Body of pancreas (tissue), 4 donors: ENCODE data around the gene FOXO1. TPM values are rescaled to one million over a fixed set of nuclear protein-coding genes. Genes with fewer than 3 reads are reported as not detected.

ENCODE experiments used
- ATAC-seq: fragments of 150-250 bp; one replicate; pipeline ENCODE4 v1.9.1; 2016
- DNase-seq, 4 donors: peaks; one replicate each; pipeline ENCODE4 v3.0.0-alpha.2; 2019
- H3K27ac ChIP-seq, 4 donors: fragments of 200-600 bp; sonication (generic); 1 replicate in 3 of 4; 2 replicates in 1 of 4; pipeline versions ENCODE4 v1.5.1 to v1.6.1; 2016 to 2019; ENCODE audit warnings: mild to moderate bottlenecking in 1 of 4, mixed read lengths in 1 of 4, moderate library complexity in 1 of 4
- H3K27me3 ChIP-seq, 2 donors: fragments of 200-600 bp; sonication (generic); one replicate each; pipeline ENCODE4 v1.6.0; 2016; ENCODE audit warnings: mild to moderate bottlenecking in 1 of 2
- H3K36me3 ChIP-seq, 2 donors: fragments of 200-600 bp; sonication (generic); replicated peaks in 1 of 2; 2 replicates each; pipeline ENCODE4 v1.5.1; 2016; ENCODE audit warnings: low read depth in 2 of 2; ENCODE audit not compliant: insufficient read depth in 1 of 2
- H3K4me1 ChIP-seq: fragments of 200-600 bp; sonication (generic); one replicate; pipeline ENCODE4 v1.6.0; 2016
- H3K4me3 ChIP-seq, 2 donors: fragments of 200-600 bp; sonication (generic); 1 replicate in 1 of 2; 2 replicates in 1 of 2; pipeline ENCODE4 v1.5.1; 2016 to 2019
- H3K9me3 ChIP-seq, 3 donors: fragments of 200-600 bp; sonication (generic); 1 replicate in 2 of 3; 2 replicates in 1 of 3; pipeline ENCODE4 v1.5.1; 2016
- CTCF ChIP-seq, 7 experiments: fragments of 450-650 bp in 4 of 7; fragments of 200-600 bp in 3 of 7; sonication (generic) in 3 of 7; IDR thresholded peaks; one replicate each; pipeline ENCODE4 v1.5.1; 2016 to 2019; ENCODE audit warnings: antibody characterized with exemption in 7 of 7
- POLR2A ChIP-seq, 3 donors: fragments of 450-650 bp; IDR thresholded peaks; one replicate each; pipeline ENCODE4 v1.6.1; 2016; ENCODE audit warnings: antibody characterized with exemption in 3 of 3, mild to moderate bottlenecking in 2 of 3
- WGBS, 2 donors: methylation state at CpG; one replicate each; pipeline ENCODE4 v1.1.5; 2017; 5-methylcytosine and 5-hydroxymethylcytosine counted together
- intact Hi-C: fragments of 100-400 bp; cut with DNase I; formaldehyde crosslinking; loops from one replicate; pipeline ENCODE4 v1.15.1; 2023
- total RNA-seq, 2 donors: library from RNA; depleted of rRNA; stranded (reverse); fragments of >200 nt; gene quantifications; one replicate each; pipeline ENCODE4 v1.1.0, GENCODE V29; 2016

The FOXO1 gene
- total RNA-seq, 2 donors from 2014 or later, result 24.1 to 51.1 TPM

GRCh38 chr13:40657951-40658350 is 8.5 kb downstream of the FOXO1 start:
- no peak for DNase-seq
- ATAC-seq, result no peak
- intact Hi-C loops, result no loop called here
- H3K4me3 ChIP-seq, result no peak overlapping the region
- H3K36me3 ChIP-seq, result no peaks in the 10 kb centered on the region
- H3K4me1 ChIP-seq, result peaks cover 76% of the 10 kb centered on the region
- TF ChIP-seq CTCF (IDR thresholded peaks at IDR 0.05) (no peak), POLR2A (IDR thresholded peaks at IDR 0.05) (no peak)
- no peaks in the 10 kb centered on the region for H3K9me3 ChIP-seq
- 80 to 94% methylated on average over 4 of the region's 4 CpGs for WGBS, 2 donors
- no peak overlapping the region for H3K27ac ChIP-seq
- H3K27me3 ChIP-seq, result no peaks in the 10 kb centered on the region

DNA sequence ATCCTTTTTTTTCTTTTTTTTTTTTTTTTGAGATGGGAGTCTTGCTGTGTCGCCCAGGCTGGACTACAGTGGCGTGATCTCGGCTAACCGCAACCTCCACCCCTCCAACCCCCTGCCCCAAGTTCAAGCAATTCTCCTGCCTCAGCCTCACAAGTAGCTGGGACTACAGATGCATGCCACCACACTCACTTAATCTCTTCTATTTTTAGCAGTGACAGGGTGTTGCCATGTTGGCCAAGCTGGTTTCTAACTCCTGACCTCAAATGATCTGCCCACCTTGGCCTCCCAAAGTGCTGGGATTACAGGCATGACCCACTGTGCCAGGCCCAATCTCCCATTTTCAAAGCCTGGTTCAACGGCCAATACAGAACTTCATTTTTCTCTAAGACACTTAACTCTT is 9.1 kb downstream of the FOXO1 start:
- Histone ChIP-seq H3K27ac (no peak overlapping the region), H3K9me3 (no peaks in the 10 kb centered on the region), H3K4me1 (peaks cover 75% of the 10 kb centered on the region), H3K4me3 (no peak overlapping the region), H3K36me3 (no peaks in the 10 kb centered on the region), H3K27me3 (no peaks in the 10 kb centered on the region)
- intact Hi-C loops, result no loop called here
- no peak for DNase-seq
- 85 to 95% methylated on average over 5 of the region's 5 CpGs for WGBS, 2 donors
- no peak for ATAC-seq
- TF ChIP-seq CTCF (IDR thresholded peaks at IDR 0.05) (no peak), POLR2A (IDR thresholded peaks at IDR 0.05) (no peak)

DNA sequence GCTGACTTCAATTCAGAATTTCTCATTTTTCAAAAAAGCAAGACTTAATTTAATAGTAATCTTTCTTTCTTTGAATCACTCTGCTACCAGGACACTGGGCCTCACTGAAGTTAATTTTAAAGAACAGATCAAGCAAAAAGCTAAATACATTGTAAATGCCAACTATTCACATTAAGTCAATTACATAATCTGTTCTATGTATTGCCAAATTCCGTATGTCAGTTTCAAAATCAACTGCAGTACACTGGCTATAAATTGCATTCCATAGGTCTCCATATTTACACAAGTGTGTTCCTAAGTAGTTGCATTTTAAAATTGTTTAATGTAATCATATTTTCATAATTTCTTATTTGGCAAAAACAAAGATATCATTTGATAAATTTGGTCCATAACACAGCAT is 10.1 kb downstream of the FOXO1 start:
- 44 to 63% methylated on average over 1 of the region's 1 CpG for WGBS, 2 donors
- Histone ChIP-seq H3K27me3 (no peaks in the 10 kb centered on the region), H3K27ac (no peak overlapping the region), H3K9me3 (no peaks in the 10 kb centered on the region), H3K4me3 (no peak overlapping the region), H3K36me3 (no peaks in the 10 kb centered on the region), H3K4me1 (peaks cover 73% of the 10 kb centered on the region)
- TF ChIP-seq POLR2A (IDR thresholded peaks at IDR 0.05), result no peak
- no peak for TF ChIP-seq CTCF (IDR thresholded peaks at IDR 0.05)
- no peak for ATAC-seq
- DNase-seq, result no peak
- intact Hi-C loops, result no loop called here

DNA sequence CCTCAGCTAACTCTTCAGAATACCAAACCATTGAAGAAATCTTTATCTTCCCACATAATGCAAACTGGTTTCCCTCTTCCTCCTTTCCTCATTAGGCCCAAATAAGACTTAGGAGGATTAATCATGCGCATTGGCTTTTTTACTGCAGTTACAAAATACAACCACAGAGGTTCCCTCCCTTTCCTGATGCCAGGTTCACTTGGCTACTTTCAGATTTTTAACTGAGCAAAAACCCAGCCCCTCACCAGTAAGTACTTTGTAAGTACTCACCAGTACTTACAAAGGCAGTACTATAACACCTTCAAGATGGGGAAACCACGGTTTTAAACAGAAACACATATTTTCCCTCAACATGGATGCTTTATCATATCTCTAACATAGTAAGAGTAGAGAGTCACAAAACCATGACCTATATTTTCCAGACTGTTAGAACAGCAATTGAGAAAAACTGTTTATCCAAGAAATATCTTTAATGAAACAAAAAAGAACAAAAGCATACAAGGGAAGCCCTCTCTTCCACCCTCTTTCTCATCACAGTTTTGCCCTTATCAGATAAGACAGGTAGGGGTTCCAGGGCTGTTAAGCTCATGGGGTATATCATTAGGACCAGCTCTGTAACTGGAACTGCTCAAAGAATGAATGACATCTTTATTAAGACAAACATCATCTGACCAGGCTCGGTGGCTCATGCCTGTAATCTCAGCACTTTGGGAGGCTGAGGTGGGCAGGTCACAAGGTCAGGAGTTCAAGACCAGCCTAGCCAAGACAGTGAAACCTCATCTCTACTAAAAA is 12.7 kb downstream of the FOXO1 start:
- DNase-seq (no peak), ATAC-seq (no peak)
- intact Hi-C loops, result no loop called here
- no peaks in the 10 kb centered on the region for H3K27me3 ChIP-seq
- WGBS, 2 donors, result 42 to 49% methylated on average over 3 of the region's 3 CpGs
- no peak overlapping the region for H3K4me3 ChIP-seq
- no peak overlapping the region for H3K27ac ChIP-seq
- peaks cover 65% of the 10 kb centered on the region for H3K4me1 ChIP-seq
- no peaks in the 10 kb centered on the region for H3K36me3 ChIP-seq
- H3K9me3 ChIP-seq, result no peaks in the 10 kb centered on the region
- no peak for TF ChIP-seq CTCF (IDR thresholded peaks at IDR 0.05)
- TF ChIP-seq POLR2A (IDR thresholded peaks at IDR 0.05), result no peak

GRCh38 chr13:40652588-40652940 is 13.9 kb downstream of the FOXO1 start:
- H3K27ac ChIP-seq, result no peak overlapping the region
- no peaks in the 10 kb centered on the region for H3K27me3 ChIP-seq
- intact Hi-C loops, result no loop called here
- TF ChIP-seq POLR2A (IDR thresholded peaks at IDR 0.05), result no peak
- TF ChIP-seq CTCF (IDR thresholded peaks at IDR 0.05), result no peak
- H3K4me3 ChIP-seq, result no peak overlapping the region
- 54 to 64% methylated on average over 2 of the region's 2 CpGs for WGBS, 2 donors
- H3K4me1 ChIP-seq, result peaks cover 63% of the 10 kb centered on the region
- H3K36me3 ChIP-seq, result no peaks in the 10 kb centered on the region
- DNase-seq, result no peak
- no peak for ATAC-seq
- no peaks in the 10 kb centered on the region for H3K9me3 ChIP-seq
